Naive thymus-derived CD8-positive, alpha-beta T cell (primary cell): ENCODE measurements around the gene GPC3. TPM values are rescaled to one million over a fixed set of nuclear protein-coding genes. Genes with fewer than 3 reads are reported as not detected.
"Not testable (repeated sequence)": the region's sequence is repeated elsewhere in the genome, so short reads cannot be mapped to it uniquely, and the experiment has no call there.

Source experiments
- ATAC-seq, 2 donors: fragments of 150-1000 bp; cut with Tn5 transposase in 1 of 2; sonication (Bioruptor Pico), chemical (Tn5 transposase) in 1 of 2; 1 replicate in 1 of 2; 2 replicates in 1 of 2; pipeline ENCODE4 v1.10.0; 2021; ENCODE audit warnings: mild to moderate bottlenecking in 2 of 2, moderate library complexity in 2 of 2
- POLR2A ChIA-PET: fragments of 350-600 bp; sonication (Branson Sonifier 250); formaldehyde crosslinking; loops from one replicate; lab custom pipeline; 2021; ENCODE audit warnings: antibody characterized with exemption; lab: Charles Lee
- DNase-seq, 10 donors: peaks; one replicate each; pipeline versions ENCODE4 v3.0.0 to v3.0.0-alpha.2; 2020 to 2022
- H3K27ac Mint-ChIP-seq, 10 donors: one replicate each; pipeline ENCODE4 v1.8.0; 2020 to 2022; ENCODE audit warnings: mild to moderate bottlenecking in 10 of 10, mixed read lengths in 10 of 10, moderate library complexity in 4 of 10, inconsistent platforms in 1 of 10
- H3K27me3 Mint-ChIP-seq, 5 donors: one replicate each; pipeline ENCODE4 v1.8.0; 2021 to 2022; ENCODE audit warnings: mixed read lengths in 5 of 5
- H3K36me3 Mint-ChIP-seq, 3 donors: one replicate each; pipeline ENCODE4 v1.8.0; 2020 to 2022; ENCODE audit warnings: mixed read lengths in 3 of 3, mild to moderate bottlenecking in 2 of 3, inconsistent platforms in 1 of 3
- H3K4me1 Mint-ChIP-seq, 4 donors: one replicate each; pipeline ENCODE4 v1.8.0; 2021 to 2022; ENCODE audit warnings: mixed read lengths in 4 of 4
- H3K4me3 Mint-ChIP-seq, 10 donors: one replicate each; pipeline ENCODE4 v1.8.0; 2020 to 2022; ENCODE audit warnings: mild to moderate bottlenecking in 10 of 10, mixed read lengths in 10 of 10, moderate library complexity in 6 of 10, inconsistent platforms in 1 of 10
- H3K9me3 Mint-ChIP-seq, 9 donors: one replicate each; pipeline ENCODE4 v1.8.0; 2020 to 2022; ENCODE audit warnings: mixed read lengths in 9 of 9, mild to moderate bottlenecking in 3 of 9, inconsistent platforms in 1 of 9, moderate library complexity in 1 of 9
- polyA plus RNA-seq, 3 donors: library from polyadenylated mRNA; unstranded; fragments of 300-500 nt; fragmentation: Illumina TruSeq; gene quantifications; one replicate each; pipeline ENCODE4 v1.2.3, GENCODE V29; 2021
- total RNA-seq, 8 experiments: library from RNA in 2 of 8; stranded (reverse) in 2 of 8; gene quantifications; one replicate each; pipeline ENCODE4 v1.2.3 and lab custom pipeline; 2021 to 2026

GPC3 gene
- not detected for total RNA-seq
- 1 to 10 TPM; 2.3 to 3.9 (median 2.6) TPM for polyA plus RNA-seq
- total RNA-seq (lab: John Stamatoyannopoulos, UW): 0 to 2.0 (median 0.38) reads per million in 6 experiments

DNA sequence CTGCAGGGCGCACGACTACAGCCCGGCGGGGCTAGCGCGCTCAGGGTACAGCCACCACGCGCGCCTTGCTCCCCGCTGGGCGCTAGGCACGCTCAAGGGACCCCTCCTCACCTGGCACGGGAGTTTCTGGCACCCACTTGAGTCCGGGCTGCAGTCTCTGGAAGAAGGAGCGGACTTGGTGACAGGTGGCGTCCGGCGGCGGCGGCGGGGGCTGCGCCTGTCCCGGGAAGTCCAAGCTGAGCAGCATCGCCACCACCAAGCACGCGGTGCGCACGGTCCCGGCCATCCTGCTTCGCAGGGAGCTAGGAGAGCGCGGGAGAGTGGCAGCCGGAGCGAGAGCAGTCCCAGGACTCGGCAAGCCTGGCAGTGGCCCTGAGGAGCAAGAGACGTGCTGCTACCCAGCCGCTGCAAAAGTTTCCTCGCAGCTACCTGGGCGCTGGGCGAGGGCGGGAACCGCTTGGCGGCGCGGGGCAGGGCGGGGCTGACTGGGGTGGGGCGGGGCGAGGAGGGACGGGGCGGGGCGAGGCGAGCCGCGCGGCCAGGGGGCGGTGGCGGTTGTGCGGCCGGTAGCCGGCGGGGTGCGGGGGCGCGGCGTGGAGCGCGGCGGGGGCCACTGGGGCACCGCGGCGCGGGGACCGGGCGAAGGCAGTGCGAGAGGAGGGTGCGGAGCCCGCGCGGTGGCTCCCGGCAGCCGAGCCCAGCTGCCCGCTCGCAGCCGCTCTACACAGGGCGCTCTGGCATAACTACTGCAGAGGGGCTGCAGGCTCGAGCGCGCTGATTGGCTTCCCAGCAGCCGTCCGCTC, at the start of gene GPC3:
Gene GPC3, minus strand, starts transcription at position 431 of the 803 bp plus-strand sequence.
- peaks cover 5 to 37% (median 27%) of the 10 kb centered on the region in 5 donors for H3K27me3 Mint-ChIP-seq
- POLR2A ChIA-PET: no interaction called here
- peak within 1 kb of the TSS in 1 of 10 donors; percentile 59 for H3K27ac Mint-ChIP-seq

DNA sequence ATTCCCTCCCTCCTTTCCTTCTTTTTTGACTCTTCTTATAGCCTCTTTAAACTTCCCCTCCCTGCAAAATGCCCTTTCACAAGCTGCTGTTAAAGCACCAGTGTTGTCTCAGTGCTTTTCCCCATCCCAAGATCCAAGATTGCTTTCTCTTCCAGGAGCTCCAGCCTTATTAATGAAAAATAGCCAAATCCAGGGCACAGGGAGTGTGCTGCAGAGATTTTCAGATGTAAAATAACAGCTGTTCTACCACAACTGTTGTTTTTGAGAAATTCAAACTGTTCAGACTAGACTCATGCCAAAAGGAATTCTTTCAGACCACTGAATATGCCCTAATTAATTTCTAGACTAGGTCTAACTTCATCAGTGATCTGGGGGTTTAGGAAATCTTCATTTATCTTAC, 47.0 kb upstream of the GPC3 start:
- H3K4me3 Mint-ChIP-seq: no peak overlapping the region
- H3K36me3 Mint-ChIP-seq: no peaks in the 10 kb centered on the region
- H3K4me1 Mint-ChIP-seq: no peaks in the 10 kb centered on the region
- peaks cover 0 to 3% (median 1%) of the 10 kb centered on the region in 5 donors for H3K27me3 Mint-ChIP-seq
- H3K27ac Mint-ChIP-seq: no peak overlapping the region
- H3K9me3 Mint-ChIP-seq: peaks cover 0 to 2% (median 0%) of the 10 kb centered on the region in 9 donors
- ATAC-seq (no peak), DNase-seq (no peak)
- POLR2A ChIA-PET: no interaction called here

More for the DNA sequence above, at the start of gene GPC3:
- Mint-ChIP-seq H3K9me3 (no peaks in the 10 kb centered on the region), H3K36me3 (peaks cover 0 to 3% (median 0%) of the 10 kb centered on the region in 3 donors), H3K4me1 (peaks cover 2 to 12% (median 5%) of the 10 kb centered on the region in 4 donors), H3K4me3 (peak within 1 kb of the TSS; percentile 51 to 85 (median 72))
- DNase-seq: peak; percentile 3 to 66 (median 27)
- peak; percentile 81 to 87 for ATAC-seq

DNA sequence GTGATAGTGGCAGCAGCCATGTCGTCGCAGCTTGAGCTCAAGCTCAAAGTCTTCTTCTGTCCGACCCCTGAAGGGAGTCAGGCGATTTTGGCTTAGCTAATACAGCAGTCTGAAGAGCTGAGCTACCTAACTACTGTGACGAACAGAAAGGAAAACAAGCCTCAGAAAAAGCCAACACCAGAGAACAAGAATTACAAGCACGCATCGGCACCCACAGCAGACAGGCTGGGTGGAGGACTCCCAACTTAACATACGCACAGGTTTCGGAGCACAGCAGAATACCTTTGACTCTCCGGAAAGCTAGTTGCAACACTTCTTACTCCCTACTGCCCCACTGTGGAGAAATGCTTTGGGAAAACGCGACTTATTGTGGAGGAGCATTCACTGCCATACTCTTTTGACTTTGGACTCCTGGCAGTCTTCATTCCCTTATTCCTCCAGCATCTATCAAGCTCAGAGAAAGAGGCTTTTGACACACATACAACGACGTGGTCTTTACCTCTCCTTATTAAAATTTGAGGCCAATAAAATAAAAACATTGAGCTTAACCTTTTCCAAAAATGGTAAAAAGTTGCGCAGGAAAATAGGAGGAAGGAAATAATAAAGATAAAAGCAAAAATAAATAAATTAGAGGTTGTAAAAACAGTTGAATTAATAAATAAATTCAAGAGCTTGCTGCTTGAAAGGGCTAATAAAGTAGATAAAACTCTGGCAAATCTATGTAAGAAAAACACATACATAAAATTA, 41.3 kb upstream of the GPC3 start:
- ATAC-seq: peak; percentile 49 to 54
- no peaks in the 10 kb centered on the region for H3K36me3 Mint-ChIP-seq
- H3K27me3 Mint-ChIP-seq: peaks cover 0 to 3% (median 0%) of the 10 kb centered on the region in 5 donors
- H3K9me3 Mint-ChIP-seq: peaks cover 0 to 2% (median 0%) of the 10 kb centered on the region in 9 donors
- POLR2A ChIA-PET: no interaction called here
- H3K4me1 Mint-ChIP-seq: peaks cover 0 to 13% (median 4%) of the 10 kb centered on the region in 4 donors
- no peak overlapping the region for H3K27ac Mint-ChIP-seq
- H3K4me3 Mint-ChIP-seq: peak overlapping the region in 9 of 10 donors; percentile 18 to 71 (median 52)
- DNase-seq: peak in 6 of 10 donors; percentile 8 to 35 (median 18)

DNA sequence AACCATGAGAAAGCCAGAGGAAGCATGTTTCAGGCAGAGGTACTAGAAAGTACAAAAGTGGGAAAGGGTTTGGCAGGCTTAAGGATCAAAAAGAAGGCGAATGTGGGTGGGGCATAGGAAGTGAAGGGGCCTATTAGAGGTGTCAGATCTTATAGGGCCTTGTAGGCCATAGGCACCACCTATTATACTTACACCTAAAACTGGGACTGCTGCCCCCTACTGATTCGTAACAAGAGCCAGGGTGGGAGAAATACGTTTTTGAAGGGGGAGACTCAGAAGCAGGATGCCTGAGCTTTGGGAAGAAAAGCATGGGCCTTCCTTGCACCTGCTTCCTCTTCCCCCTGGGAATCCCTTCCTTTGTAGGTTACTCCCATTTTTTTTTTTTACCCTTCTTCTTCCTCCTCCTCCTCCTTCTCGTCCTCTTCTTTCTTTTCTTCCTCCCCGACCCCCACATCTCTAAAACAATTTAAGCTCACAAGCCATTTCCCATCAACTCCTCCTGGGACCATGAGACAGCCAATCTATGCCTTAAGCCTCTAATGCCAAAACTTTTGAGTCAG, 40.7 kb upstream of the GPC3 start:
- Mint-ChIP-seq H3K9me3 (no peaks in the 10 kb centered on the region), H3K4me3 (peak overlapping the region in 8 of 10 donors; percentile 18 to 71 (median 52)), H3K27ac (peak overlapping the region in 1 of 10 donors; percentile 41), H3K4me1 (peaks cover 0 to 13% (median 4%) of the 10 kb centered on the region in 4 donors), H3K27me3 (peaks cover 0 to 3% (median 0%) of the 10 kb centered on the region in 5 donors), H3K36me3 (no peaks in the 10 kb centered on the region)
- POLR2A ChIA-PET: no interaction called here
- DNase-seq: no peak
- no peak for ATAC-seq

DNA sequence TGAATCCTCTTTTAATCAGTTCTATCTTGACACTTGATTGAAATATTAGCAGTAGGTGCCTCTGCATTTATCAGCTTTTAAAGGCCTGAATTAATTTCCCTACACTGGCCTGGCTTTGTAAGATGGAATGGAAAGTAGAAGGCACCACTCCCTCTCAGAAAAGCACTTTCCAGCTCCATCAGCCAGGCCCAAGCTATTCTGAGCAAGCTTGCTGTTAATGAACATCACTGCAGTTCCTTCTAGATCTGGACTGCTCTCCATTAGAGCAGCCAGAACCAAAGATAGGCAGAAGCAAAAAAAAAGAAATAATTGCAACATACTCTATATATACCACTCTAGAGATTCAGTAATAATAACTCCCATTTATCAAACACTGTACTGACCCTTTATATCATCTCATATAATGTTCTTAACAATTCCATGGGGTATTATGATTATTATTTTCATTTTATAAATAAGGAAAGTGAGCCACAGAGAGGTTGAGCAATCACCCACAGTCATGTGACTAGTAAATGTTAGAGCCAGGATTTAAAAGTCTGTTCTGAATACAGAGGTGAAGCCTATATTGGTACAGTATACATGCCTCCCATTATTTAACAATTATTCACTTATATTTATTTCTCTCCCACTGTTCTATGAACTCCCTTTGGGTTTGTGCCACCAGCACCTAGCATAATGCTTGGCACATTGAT, 39.4 kb upstream of the GPC3 start:
- Mint-ChIP-seq H3K4me1 (peaks cover 0 to 13% (median 4%) of the 10 kb centered on the region in 4 donors), H3K27me3 (peaks cover 0 to 3% (median 0%) of the 10 kb centered on the region in 5 donors), H3K27ac (no peak overlapping the region), H3K36me3 (no peaks in the 10 kb centered on the region), H3K4me3 (no peak overlapping the region), H3K9me3 (no peaks in the 10 kb centered on the region)
- POLR2A ChIA-PET: no interaction called here
- no peak for DNase-seq
- ATAC-seq: no peak

DNA sequence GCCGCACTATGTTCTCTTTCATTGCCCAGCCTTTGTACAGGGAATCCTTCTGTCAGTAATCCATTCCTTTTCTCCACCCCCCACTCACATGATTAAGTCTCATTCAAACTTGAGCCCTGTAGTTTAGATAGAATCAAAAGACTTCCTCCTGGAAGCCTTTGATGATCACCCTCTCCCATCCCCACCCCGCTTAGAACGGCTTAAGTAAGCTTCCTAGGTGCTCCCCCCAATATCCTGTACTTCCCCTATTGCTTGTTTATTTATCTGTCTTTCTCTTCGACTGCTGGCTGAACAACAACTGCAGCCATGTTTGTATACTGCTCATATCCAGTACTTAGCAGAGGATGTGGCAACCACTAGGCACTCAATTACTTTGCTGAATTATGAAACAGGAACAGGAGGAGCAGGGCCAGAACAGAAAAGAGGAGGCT, 38.5 kb upstream of the GPC3 start:
- H3K4me3 Mint-ChIP-seq: no peak overlapping the region
- peaks cover 0 to 3% (median 0%) of the 10 kb centered on the region in 5 donors for H3K27me3 Mint-ChIP-seq
- H3K36me3 Mint-ChIP-seq: no peaks in the 10 kb centered on the region
- no peak overlapping the region for H3K27ac Mint-ChIP-seq
- ATAC-seq: peak in 1 of 2 donors; percentile 54
- POLR2A ChIA-PET: no interaction called here
- no peaks in the 10 kb centered on the region for H3K9me3 Mint-ChIP-seq
- no peak for DNase-seq
- H3K4me1 Mint-ChIP-seq: peaks cover 0 to 13% (median 4%) of the 10 kb centered on the region in 4 donors

DNA sequence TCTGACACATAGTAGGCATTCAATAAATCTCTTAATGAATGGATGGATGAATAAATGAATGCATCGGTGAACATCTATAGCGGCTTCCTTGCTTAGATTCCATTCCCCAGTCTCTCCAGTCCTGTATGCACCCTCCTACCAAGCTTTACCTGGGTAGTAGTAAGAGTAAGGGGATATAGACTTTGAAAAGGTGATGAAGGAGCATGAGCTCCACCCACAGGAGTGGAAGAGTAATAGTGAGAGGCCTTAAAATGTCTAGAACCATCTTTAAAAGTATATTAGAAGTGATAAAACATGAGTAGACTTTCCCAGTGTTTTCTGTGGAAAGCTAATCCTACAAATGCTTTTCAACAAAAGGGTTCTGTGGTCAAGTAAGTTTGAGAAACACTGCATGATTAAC, 35.5 kb upstream of the GPC3 start:
- Mint-ChIP-seq H3K4me3 (no peak overlapping the region), H3K27ac (no peak overlapping the region), H3K36me3 (no peaks in the 10 kb centered on the region), H3K4me1 (peaks cover 0 to 2% (median 0%) of the 10 kb centered on the region in 4 donors), H3K9me3 (peaks cover 0 to 2% (median 0%) of the 10 kb centered on the region in 9 donors), H3K27me3 (peaks cover 0 to 4% (median 2%) of the 10 kb centered on the region in 5 donors)
- no peak for DNase-seq
- ATAC-seq: no peak
- POLR2A ChIA-PET: interaction anchor here (0.7 kb wide), 1 partner anchor 368 kb away, joined by 5 read pairs; no protein-coding TSS in a partner anchor

DNA sequence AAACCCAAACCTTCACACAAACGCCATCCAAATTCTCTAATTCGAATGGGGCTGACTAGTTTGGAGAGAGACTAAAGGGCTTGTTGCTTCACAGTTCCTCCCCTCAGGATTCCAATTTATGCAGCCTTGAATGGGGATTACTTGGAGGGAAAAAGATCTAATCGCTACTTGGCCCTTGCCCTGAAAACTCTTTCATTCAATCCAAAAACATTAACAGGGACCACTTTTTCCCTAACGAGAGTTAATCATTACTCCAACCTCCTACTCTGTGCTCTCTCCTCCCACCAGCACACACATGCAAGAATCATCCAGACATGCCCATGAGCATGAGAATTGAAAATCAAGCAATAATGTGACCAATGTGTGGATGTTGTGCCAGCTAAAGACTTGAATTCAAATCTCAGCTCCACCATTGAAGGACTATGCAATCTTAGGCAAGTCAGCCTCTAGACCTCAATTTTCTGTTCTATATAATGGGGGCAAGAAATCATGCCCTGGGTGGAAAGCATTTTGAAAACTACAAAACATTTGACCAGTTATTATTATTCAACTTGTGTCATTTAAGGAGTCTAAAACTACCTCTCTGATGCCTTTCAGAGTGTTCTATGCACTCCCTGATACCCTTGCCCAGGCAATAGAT, 34.3 kb upstream of the GPC3 start:
- Mint-ChIP-seq H3K27me3 (peaks cover 0 to 4% (median 2%) of the 10 kb centered on the region in 5 donors), H3K4me1 (no peaks in the 10 kb centered on the region), H3K4me3 (no peak overlapping the region), H3K9me3 (peaks cover 0 to 2% (median 0%) of the 10 kb centered on the region in 9 donors), H3K27ac (peak overlapping the region in 1 of 10 donors; percentile 34), H3K36me3 (no peaks in the 10 kb centered on the region)
- DNase-seq: no peak
- POLR2A ChIA-PET: no interaction called here
- ATAC-seq: no peak

DNA sequence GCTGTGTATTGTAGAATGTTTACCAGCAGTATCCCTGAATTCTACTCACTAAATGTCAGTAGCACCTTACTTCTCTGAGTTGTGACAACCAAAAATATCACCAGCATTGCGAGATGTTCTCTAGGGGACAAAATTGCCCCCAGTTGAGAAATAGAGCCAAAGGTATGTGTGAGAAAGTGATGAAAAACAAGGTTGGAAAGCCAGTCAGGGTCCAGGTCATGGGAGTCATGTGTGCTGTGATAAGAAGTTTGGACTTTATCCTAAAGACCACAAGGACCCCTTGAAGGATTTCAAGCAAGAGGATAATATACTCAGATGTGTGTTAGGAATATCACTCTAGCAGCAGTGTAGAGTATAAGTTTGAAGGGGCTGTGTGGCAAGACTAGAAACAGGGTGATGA, 30.9 kb upstream of the GPC3 start:
- H3K27me3 Mint-ChIP-seq, ATAC-seq, POLR2A ChIA-PET, H3K9me3 Mint-ChIP-seq, H3K4me3 Mint-ChIP-seq, DNase-seq, H3K4me1 Mint-ChIP-seq, H3K27ac Mint-ChIP-seq, H3K36me3 Mint-ChIP-seq: not testable (repeated sequence)

DNA sequence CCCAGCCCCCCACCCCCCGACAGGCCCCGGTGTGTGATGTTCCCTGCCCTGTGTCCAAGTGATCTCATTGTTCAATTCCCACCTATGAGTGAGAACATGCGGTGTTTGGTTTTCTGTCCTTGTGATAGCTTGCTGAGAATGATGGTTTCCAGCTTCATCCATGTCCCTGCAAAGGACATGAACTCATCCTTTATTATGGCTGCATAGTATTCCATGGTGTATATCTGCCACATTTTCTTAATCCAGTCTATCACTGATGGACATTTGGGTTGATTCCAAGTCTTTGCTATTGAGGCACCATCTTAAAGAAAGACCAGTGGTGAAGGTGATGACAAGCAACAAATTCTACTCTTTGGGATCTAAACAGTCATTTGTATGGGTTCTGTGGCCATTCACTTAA, 30.1 kb upstream of the GPC3 start:
- H3K36me3 Mint-ChIP-seq, ATAC-seq, H3K27me3 Mint-ChIP-seq, POLR2A ChIA-PET, H3K27ac Mint-ChIP-seq, DNase-seq, H3K4me1 Mint-ChIP-seq, H3K9me3 Mint-ChIP-seq, H3K4me3 Mint-ChIP-seq: not testable (repeated sequence)

DNA sequence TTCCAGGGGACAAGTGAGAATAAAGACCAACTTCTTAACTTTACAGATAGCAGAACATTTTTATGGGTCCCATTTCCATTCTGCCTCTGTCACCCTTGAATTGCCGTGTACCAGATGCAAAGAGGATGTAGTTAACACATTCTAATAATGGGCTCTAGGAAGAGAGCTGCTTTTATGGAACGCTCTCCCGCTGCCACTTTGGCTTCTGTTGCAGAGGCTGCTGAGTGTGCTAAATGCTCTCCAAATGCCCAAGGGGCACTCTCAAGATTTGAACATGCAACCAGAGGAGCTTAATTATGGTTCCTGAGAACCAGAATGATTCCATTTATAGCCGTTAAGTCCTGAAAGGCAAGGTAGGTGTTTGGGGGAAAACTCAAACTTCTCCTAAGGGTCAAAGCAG, 28.1 kb upstream of the GPC3 start:
- POLR2A ChIA-PET: no interaction called here
- ATAC-seq: no peak
- Mint-ChIP-seq H3K36me3 (no peaks in the 10 kb centered on the region), H3K9me3 (peaks cover 0 to 2% (median 0%) of the 10 kb centered on the region in 9 donors), H3K4me3 (no peak overlapping the region), H3K4me1 (no peaks in the 10 kb centered on the region), H3K27ac (no peak overlapping the region), H3K27me3 (peaks cover 0 to 4% (median 2%) of the 10 kb centered on the region in 5 donors)
- no peak for DNase-seq
